ENCODE data around the gene NSMF.

GRCh38 chr9:137492464-137493363, 33.6 kb upstream of the NSMF start:
- TF ChIP-seq EZH2 (IDR thresholded peaks at IDR 0.05; ENCODE audit: low read depth, low read length, severe bottlenecking) (no peak), POLR2AphosphoS5 (IDR thresholded peaks at IDR 0.05; ENCODE audit: low read depth, low read length) (no peak)

Data from H1 (cell line).